SK-N-MC (cell line): ENCODE measurements around the gene ANKRD50.

Experiments used
- DNase-seq: peaks from one replicate; pipeline ENCODE4 v3.0.0-alpha.2; 2011; ENCODE audit warnings: low read depth, low spot score
- H3K27ac ChIP-seq: fragments of 200-600 bp; sonication (generic); 2 replicates; pipeline ENCODE4 v1.5.1; 2016; ENCODE audit warnings: mixed run types
- H3K36me3 ChIP-seq: fragments of 200-600 bp; sonication (generic); 2 replicates; pipeline ENCODE4 v1.6.1; 2017; ENCODE audit warnings: antibody characterized with exemption, low read length, mixed read lengths; ENCODE audit not compliant: insufficient read depth
- H3K4me3 ChIP-seq: fragments of 200-600 bp; sonication (generic); 2 replicates; pipeline ENCODE4 v1.5.1; 2016
- H3K9ac ChIP-seq: fragments of 200-600 bp; sonication (generic); 2 replicates; pipeline ENCODE4 v1.8.0; 2017; ENCODE audit warnings: mixed run types, mixed read lengths; ENCODE audit not compliant: insufficient read length
- H3K9me3 ChIP-seq: fragments of 200-600 bp; sonication (generic); 2 replicates; pipeline ENCODE4 v1.6.1; 2017; ENCODE audit warnings: low read depth, mild to moderate bottlenecking, antibody characterized with exemption, low read length, moderate library complexity, mixed read lengths
- EZH2 ChIP-seq: fragments of 200-600 bp; sonication (generic); IDR thresholded peaks from one replicate; pipeline ENCODE4 v1.6.1; 2017; ENCODE audit warnings: antibody characterized with exemption
- FOXP2 ChIP-seq: optimal IDR thresholded peaks from 2 replicates; pipeline ENCODE3; 2011; ENCODE audit warnings: mild to moderate bottlenecking, moderate library complexity; ENCODE audit not compliant: insufficient read depth; ENCODE audit errors: extremely low read length, control extremely low read depth
- POLR2AphosphoS5 ChIP-seq: IDR thresholded peaks from 2 replicates; pipeline ENCODE4 v1.6.1; 2012; ENCODE audit warnings: mild to moderate bottlenecking, low read depth, low read length, borderline replicate concordance

Gene ANKRD50

GRCh38 chr4:124743711-124744110 is 31.2 kb upstream of the ANKRD50 start:
- H3K9me3 ChIP-seq, result no peaks in the 10 kb centered on the region
- TF ChIP-seq EZH2 (no peak), POLR2AphosphoS5 (no peak), FOXP2 (no peak)
- H3K9ac ChIP-seq, result no peak overlapping the region
- H3K27ac ChIP-seq, result no peak overlapping the region
- no peak overlapping the region for H3K4me3 ChIP-seq
- H3K36me3 ChIP-seq, result no peaks in the 10 kb centered on the region
- DNase-seq, result no peak

DNA sequence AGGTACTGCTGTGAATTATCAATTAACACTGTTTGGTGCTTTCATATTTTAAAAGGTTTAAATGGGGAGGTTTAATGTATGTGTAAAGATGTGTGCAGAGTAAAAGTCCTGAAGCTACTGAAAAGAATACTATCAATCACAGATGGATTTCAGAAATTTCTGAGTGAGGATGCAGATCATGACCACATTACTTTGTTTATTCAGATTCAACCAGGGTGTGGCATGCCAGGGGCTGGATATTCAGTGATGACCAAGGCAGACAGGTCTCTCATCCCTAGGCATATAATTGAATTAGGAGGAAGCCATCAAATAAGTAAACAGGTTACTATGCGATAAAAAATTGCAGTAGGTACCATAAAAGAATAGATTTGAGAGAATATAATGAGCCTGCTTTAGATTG is 28.0 kb upstream of the ANKRD50 start:
- TF ChIP-seq POLR2AphosphoS5, result no peak
- no peak for TF ChIP-seq FOXP2
- TF ChIP-seq EZH2, result no peak
- Histone ChIP-seq H3K9ac (no peak overlapping the region), H3K27ac (no peak overlapping the region), H3K4me3 (no peak overlapping the region), H3K9me3 (no peaks in the 10 kb centered on the region), H3K36me3 (no peaks in the 10 kb centered on the region)
- DNase-seq, result no peak

- Histone ChIP-seq H3K36me3 (no peaks in the 10 kb centered on the region), H3K9ac (no peak overlapping the region), H3K9me3 (no peaks in the 10 kb centered on the region), H3K27ac (no peak overlapping the region), H3K4me3 (no peak overlapping the region)
- TF ChIP-seq FOXP2 (no peak), POLR2AphosphoS5 (no peak), EZH2 (no peak)
- no peak for DNase-seq
Measured at GRCh38 chr4:124738994-124739393, 26.5 kb upstream of the ANKRD50 start.

DNA sequence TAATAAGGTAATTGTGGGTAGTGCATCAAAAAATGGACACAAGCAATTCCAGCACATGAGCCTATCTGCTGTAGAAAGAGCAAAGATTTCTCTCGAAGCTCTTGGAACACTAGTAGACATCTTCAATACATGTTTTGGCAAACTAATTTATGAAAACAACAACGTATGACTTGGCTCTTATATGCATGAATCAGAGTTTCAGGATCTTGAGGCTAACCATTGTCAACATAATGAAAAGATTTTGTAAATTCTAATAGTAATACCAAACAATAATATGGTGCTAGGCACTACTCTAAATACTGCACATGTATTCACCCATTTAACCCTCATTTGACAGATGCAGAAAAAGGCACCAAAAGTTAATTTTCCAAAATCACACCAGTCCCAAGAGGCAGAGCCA is 25.1 kb upstream of the ANKRD50 start:
- TF ChIP-seq EZH2 (no peak), FOXP2 (no peak), POLR2AphosphoS5 (no peak)
- DNase-seq, result no peak
- Histone ChIP-seq H3K9ac (no peak overlapping the region), H3K9me3 (no peaks in the 10 kb centered on the region), H3K36me3 (no peaks in the 10 kb centered on the region), H3K4me3 (no peak overlapping the region), H3K27ac (no peak overlapping the region)

GRCh38 chr4:124736526-124736925 is 24.0 kb upstream of the ANKRD50 start:
- H3K9me3 ChIP-seq, result no peaks in the 10 kb centered on the region
- H3K4me3 ChIP-seq, result no peak overlapping the region
- H3K9ac ChIP-seq, result no peak overlapping the region
- TF ChIP-seq EZH2 (no peak), POLR2AphosphoS5 (no peak), FOXP2 (no peak)
- no peak overlapping the region for H3K27ac ChIP-seq
- no peak for DNase-seq
- no peaks in the 10 kb centered on the region for H3K36me3 ChIP-seq

DNA sequence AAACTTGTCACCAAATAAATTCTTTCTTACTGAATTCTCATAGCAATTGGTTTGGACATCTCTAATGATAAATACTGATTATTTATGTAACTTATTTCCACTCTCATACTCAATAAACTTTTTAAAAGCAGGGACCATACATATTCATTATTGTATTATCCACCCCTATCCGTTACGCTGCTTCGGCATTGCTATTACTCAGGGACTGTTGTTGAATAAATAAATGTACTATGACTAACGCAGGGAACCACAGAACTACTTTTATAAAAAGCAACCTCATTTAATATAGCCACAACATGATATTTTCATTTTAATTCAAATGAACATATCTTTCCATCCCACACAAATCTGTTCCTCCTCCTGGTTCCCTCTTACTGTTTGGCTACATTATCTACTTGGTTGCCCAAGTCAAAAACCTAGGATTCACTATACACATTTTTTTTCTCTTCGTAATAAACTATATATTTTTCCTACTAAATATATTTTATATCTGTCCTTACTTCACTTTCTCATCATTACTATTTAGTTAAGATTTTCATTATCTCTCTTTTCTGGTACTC is 14.9 kb upstream of the ANKRD50 start:
- Histone ChIP-seq H3K36me3 (no peaks in the 10 kb centered on the region), H3K4me3 (no peak overlapping the region), H3K27ac (no peak overlapping the region), H3K9ac (no peak overlapping the region), H3K9me3 (no peaks in the 10 kb centered on the region)
- no peak for DNase-seq
- TF ChIP-seq EZH2, result no peak
- TF ChIP-seq FOXP2, result no peak
- TF ChIP-seq POLR2AphosphoS5, result no peak

DNA sequence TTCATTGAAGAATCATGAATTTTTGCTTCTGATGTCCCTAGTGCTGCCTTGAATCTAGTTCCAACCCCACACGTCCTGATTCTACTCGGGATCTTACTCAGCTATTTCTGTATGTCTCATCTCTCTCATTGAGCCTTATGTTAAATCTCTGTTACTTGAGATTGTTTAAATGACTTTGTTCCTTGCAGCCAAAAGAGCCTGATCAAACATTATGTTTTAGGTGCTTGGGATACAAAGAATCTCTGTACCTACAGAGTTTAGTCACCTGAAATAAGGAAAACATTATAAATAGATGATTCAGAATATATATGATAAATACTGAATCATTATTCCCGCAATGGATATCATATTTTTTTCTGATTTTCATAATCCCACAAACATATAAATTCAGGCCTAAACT is 13.7 kb upstream of the ANKRD50 start:
- no peak for DNase-seq
- H3K27ac ChIP-seq, result no peak overlapping the region
- no peak overlapping the region for H3K4me3 ChIP-seq
- no peak overlapping the region for H3K9ac ChIP-seq
- TF ChIP-seq POLR2AphosphoS5 (no peak), EZH2 (no peak), FOXP2 (no peak)
- H3K36me3 ChIP-seq, result no peaks in the 10 kb centered on the region
- H3K9me3 ChIP-seq, result no peaks in the 10 kb centered on the region

GRCh38 chr4:124722071-124722470 is 9.5 kb upstream of the ANKRD50 start:
- Histone ChIP-seq H3K9ac (no peak overlapping the region), H3K4me3 (no peak overlapping the region), H3K27ac (no peak overlapping the region), H3K9me3 (no peaks in the 10 kb centered on the region), H3K36me3 (no peaks in the 10 kb centered on the region)
- TF ChIP-seq EZH2 (no peak), POLR2AphosphoS5 (no peak), FOXP2 (no peak)
- no peak for DNase-seq

- Histone ChIP-seq H3K9me3 (no peaks in the 10 kb centered on the region), H3K9ac (no peak overlapping the region), H3K36me3 (no peaks in the 10 kb centered on the region), H3K27ac (no peak overlapping the region), H3K4me3 (no peak overlapping the region)
- TF ChIP-seq EZH2 (no peak), POLR2AphosphoS5 (no peak), FOXP2 (no peak)
- DNase-seq, result no peak
Measured at GRCh38 chr4:124717101-124717500, 4.6 kb upstream of the ANKRD50 start.
